Nephron (organoid): Measurements from ENCODE around the gene TNXB.
"Not testable (repeated sequence)": the region's sequence is repeated elsewhere in the genome, so short reads cannot be mapped to it uniquely, and the experiment has no call there.

ENCODE experiments used
- H3K27ac Mint-ChIP-seq, 3 experiments: 2 replicates each; pipeline ENCODE4 v1.8.0; 2020; ENCODE audit warnings: mixed read lengths in 3 of 3, mild to moderate bottlenecking in 2 of 3, moderate library complexity in 1 of 3
- H3K27me3 Mint-ChIP-seq: 2 replicates; pipeline ENCODE4 v1.8.0; 2021; ENCODE audit warnings: low read depth, mild to moderate bottlenecking, moderate library complexity, mixed read lengths
- H3K36me3 Mint-ChIP-seq: 2 replicates; pipeline ENCODE4 v1.8.0; 2020; ENCODE audit warnings: low read depth, mixed read lengths
- H3K4me1 Mint-ChIP-seq: 2 replicates; pipeline ENCODE4 v1.8.0; 2020; ENCODE audit warnings: mixed read lengths
- H3K4me3 Mint-ChIP-seq, 3 experiments: 2 replicates each; pipeline ENCODE4 v1.8.0; 2020; ENCODE audit warnings: mild to moderate bottlenecking in 3 of 3, mixed read lengths in 3 of 3, moderate library complexity in 2 of 3
- H3K9me3 Mint-ChIP-seq: 2 replicates; pipeline ENCODE4 v1.8.0; 2020; ENCODE audit warnings: mixed read lengths
- TF ChIP-seq, protein P1 (sequence below), 3 experiments: fragments of 200-600 bp; sonication (generic); IDR thresholded peaks; one replicate each; pipeline ENCODE4 v1.5.0; 2021; ENCODE audit warnings: antibody characterized with exemption in 3 of 3; ENCODE audit not compliant: unreplicated experiment in 3 of 3

The TNXB gene

GRCh38 chr6:32050562-32050961 lies 58.6 kb downstream of the TNXB start:
- TF ChIP-seq, protein P1, sequence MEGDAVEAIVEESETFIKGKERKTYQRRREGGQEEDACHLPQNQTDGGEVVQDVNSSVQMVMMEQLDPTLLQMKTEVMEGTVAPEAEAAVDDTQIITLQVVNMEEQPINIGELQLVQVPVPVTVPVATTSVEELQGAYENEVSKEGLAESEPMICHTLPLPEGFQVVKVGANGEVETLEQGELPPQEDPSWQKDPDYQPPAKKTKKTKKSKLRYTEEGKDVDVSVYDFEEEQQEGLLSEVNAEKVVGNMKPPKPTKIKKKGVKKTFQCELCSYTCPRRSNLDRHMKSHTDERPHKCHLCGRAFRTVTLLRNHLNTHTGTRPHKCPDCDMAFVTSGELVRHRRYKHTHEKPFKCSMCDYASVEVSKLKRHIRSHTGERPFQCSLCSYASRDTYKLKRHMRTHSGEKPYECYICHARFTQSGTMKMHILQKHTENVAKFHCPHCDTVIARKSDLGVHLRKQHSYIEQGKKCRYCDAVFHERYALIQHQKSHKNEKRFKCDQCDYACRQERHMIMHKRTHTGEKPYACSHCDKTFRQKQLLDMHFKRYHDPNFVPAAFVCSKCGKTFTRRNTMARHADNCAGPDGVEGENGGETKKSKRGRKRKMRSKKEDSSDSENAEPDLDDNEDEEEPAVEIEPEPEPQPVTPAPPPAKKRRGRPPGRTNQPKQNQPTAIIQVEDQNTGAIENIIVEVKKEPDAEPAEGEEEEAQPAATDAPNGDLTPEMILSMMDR (IDR thresholded peaks at IDR 0.05; ENCODE audit: unreplicated experiment in 3 of 3), result no peak
- Mint-ChIP-seq H3K36me3 (no peaks in the 10 kb centered on the region), H3K27ac (peak overlapping the region in 2 of 3 experiments; percentile 4 to 56), H3K27me3 (peaks cover 9% of the 10 kb centered on the region), H3K4me3 (no peak overlapping the region), H3K9me3 (no peaks in the 10 kb centered on the region), H3K4me1 (peaks cover 22% of the 10 kb centered on the region)

DNA sequence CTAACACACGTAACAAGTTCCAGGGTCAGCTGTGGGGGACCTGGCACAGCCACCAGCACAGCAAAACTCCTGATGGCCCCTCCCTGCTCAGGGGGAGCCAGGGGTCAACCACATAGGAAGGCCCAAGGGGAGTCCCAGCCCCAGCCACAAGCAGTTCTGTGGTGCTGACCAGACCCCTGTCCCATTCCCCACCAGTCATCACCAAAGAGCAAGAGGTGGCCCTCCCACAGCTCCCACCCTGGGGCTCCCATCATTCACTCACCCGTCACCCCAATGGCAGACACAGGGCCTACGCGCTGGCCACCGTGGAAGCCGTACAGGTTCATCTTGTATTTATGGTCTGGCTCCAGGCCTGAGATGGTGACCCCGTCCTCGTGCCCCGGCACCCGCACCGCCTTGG lies 59.4 kb downstream of the TNXB start:
- not testable (repeated sequence) for H3K9me3 Mint-ChIP-seq, H3K4me3 Mint-ChIP-seq, H3K27me3 Mint-ChIP-seq, H3K27ac Mint-ChIP-seq, H3K36me3 Mint-ChIP-seq
- peaks cover 22% of the 10 kb centered on the region for H3K4me1 Mint-ChIP-seq

DNA sequence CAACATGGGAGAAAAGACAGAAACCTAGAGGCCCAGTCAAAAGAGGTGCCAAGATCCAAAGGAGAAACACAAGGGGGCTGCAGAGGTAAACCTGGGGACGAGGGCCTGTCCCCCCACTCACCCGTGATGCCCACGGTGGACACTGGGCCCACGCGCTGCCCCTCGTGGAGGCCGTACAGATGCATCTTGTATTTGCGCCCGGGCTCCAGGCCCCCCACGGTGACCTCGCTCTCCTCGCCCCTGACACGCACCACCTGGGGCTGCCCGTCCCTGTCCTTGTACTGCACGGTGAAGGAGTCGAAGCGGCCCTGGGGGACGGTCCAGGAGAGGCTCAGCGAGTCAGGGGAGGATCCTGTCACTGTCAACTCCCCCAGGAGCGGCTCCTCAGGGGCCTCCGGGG lies 60.0 kb downstream of the TNXB start:
- not testable (repeated sequence) for H3K9me3 Mint-ChIP-seq, H3K4me3 Mint-ChIP-seq, H3K36me3 Mint-ChIP-seq, H3K27me3 Mint-ChIP-seq
- peaks cover 22% of the 10 kb centered on the region for H3K4me1 Mint-ChIP-seq
- H3K27ac Mint-ChIP-seq, result peak overlapping the region in 2 of 3 experiments; percentile 23 to 35

GRCh38 chr6:32047855-32048766 lies 61.0 kb downstream of the TNXB start:
- Mint-ChIP-seq H3K27ac (peak overlapping the region in 2 of 3 experiments; percentile 2 to 14), H3K36me3 (no peaks in the 10 kb centered on the region), H3K27me3 (peaks cover 9% of the 10 kb centered on the region), H3K9me3 (no peaks in the 10 kb centered on the region), H3K4me3 (no peak overlapping the region), H3K4me1 (peaks cover 22% of the 10 kb centered on the region)
- TF ChIP-seq, protein P1 (IDR thresholded peaks at IDR 0.05; ENCODE audit: unreplicated experiment in 3 of 3), result peak; percentile 72 to 89 (median 79)

GRCh38 chr6:32047539-32047854 lies 61.6 kb downstream of the TNXB start:
- Mint-ChIP-seq H3K27ac (peak overlapping the region in 1 of 3 experiments; percentile 37), H3K4me1 (peaks cover 22% of the 10 kb centered on the region), H3K36me3 (no peaks in the 10 kb centered on the region), H3K4me3 (no peak overlapping the region), H3K27me3 (peaks cover 9% of the 10 kb centered on the region), H3K9me3 (no peaks in the 10 kb centered on the region)
- TF ChIP-seq, protein P1 (IDR thresholded peaks at IDR 0.05; ENCODE audit: unreplicated experiment in 3 of 3), result no peak

GRCh38 chr6:32047084-32047478 lies 62.1 kb downstream of the TNXB start:
- Mint-ChIP-seq H3K27ac (peak overlapping the region in 1 of 3 experiments; percentile 37), H3K27me3 (peaks cover 9% of the 10 kb centered on the region), H3K36me3 (no peaks in the 10 kb centered on the region), H3K4me3 (no peak overlapping the region), H3K9me3 (no peaks in the 10 kb centered on the region), H3K4me1 (peaks cover 22% of the 10 kb centered on the region)
- TF ChIP-seq, protein P1 (IDR thresholded peaks at IDR 0.05; ENCODE audit: unreplicated experiment in 3 of 3), result no peak
